HG03442 (cell line): ENCODE data around the gene HMGCLL1.

ENCODE experiments used
- ATAC-seq: cut with Tn5 transposase; IDR thresholded peaks from one replicate; pipeline ENCODE4 v1.9.1; 2021; ENCODE audit warnings: mild to moderate bottlenecking, moderate library complexity; ENCODE audit not compliant: unreplicated experiment

HMGCLL1 gene

GRCh38 chr6:55447891-55448290 lies 131.1 kb downstream of the HMGCLL1 start:
- no peak for ATAC-seq

GRCh38 chr6:55445648-55446204 lies 133.3 kb downstream of the HMGCLL1 start:
- no peak for ATAC-seq

GRCh38 chr6:55443238-55444134 lies 135.5 kb downstream of the HMGCLL1 start:
- ATAC-seq = no peak

- ATAC-seq = no peak
Measured at GRCh38 chr6:55438203-55438602, 140.8 kb downstream of the HMGCLL1 start.

GRCh38 chr6:55437141-55437540 lies 141.9 kb downstream of the HMGCLL1 start:
- no peak for ATAC-seq

- no peak for ATAC-seq
Measured at GRCh38 chr6:55433446-55434130, 145.4 kb downstream of the HMGCLL1 start.

DNA sequence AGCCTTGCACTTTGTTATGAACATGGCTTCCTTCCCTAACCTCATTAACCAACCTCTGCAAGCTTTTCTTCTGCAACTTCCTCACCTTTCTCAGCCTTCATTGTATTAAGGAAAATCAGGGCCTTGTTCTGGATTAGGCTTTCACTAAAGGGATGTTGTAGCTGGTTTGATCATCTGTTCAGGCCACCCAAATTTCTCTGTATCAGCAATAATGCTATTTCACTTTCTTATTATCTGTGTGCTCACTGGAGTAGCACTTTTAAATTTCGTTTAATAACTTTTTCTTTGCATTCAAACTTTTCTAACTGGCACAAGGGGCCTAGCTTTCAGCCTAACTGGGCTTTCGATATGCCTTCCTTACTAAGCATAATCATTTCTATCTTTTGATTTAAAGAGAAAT lies 155.1 kb downstream of the HMGCLL1 start:
- ATAC-seq = no peak

DNA sequence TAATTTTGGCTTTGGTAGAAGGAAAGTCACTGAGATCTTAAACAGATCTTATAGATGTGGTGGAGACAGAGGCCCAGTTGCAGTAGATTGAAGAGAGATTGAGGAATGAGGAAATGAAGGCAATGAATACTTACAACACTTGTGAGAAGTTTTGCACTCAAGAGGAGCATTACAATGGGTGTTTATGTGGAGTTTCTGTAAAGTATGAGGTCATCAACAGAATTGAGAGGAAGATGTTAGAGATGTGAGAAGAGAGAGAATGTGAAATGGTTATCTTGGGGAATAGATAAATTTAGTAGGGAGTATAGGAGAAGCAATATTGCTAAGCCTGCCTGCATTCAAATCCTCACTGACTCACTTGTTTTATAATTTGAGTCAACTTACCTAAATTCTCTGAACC lies 168.3 kb downstream of the HMGCLL1 start:
- no peak for ATAC-seq

DNA sequence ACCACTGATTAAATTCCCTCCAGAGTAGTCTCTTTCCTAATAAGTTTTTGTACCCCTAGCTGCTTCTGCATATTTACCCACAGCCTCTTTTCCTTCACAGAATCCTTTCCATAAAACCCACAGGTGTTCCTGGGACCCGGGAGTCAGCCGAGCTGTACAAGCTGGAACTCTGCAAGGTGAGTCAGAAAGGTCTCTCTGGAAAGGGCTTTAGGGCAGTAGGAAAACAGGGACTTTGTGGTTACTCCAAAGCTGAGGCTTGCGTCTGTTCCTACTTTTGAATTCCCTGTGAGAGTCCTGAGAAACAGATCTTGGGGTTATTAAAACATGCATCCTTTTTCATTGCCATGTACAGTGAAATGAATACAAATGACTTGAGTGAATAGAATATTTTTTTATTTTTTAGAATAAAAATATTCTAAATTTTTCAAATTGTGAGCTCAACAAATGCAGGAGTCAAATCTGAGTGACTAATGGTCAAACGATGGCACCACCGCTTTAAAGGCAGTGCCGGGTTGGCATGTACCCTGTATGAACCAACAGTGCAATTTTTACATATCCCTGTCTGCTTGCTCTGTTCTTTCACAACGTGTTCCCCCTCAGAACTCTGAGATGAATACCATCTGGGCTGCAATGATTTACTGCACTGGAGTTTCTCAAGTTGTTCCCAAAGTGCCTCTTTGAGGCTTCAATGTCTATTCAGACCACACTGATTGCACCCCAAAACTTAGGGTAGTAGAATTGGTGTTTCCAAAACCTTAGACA lies 173.3 kb downstream of the HMGCLL1 start:
- no peak for ATAC-seq

DNA sequence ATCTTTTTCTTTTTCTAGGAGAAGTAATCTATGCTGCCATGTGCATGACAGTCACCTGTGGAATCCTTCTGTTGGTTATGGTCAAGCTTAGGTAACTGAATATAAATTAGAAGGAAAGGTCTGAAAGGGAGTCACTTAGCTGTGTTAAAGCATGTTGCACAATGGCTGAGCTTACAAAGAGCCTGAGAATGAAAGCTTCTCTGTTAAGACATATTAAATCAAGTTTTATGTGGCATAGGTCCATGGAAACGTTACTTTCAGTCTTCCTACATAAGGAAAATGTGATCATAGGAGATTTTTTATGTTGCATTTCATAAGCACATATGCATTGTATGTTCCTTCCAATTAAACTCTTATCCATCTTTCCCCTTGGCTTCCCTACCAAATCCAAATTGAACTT lies 179.6 kb downstream of the HMGCLL1 start:
- no peak for ATAC-seq

- no peak for ATAC-seq
Measured at GRCh38 chr6:55397986-55398385, 181.0 kb downstream of the HMGCLL1 start.

- no peak for ATAC-seq
Measured at GRCh38 chr6:55395871-55396270, 183.1 kb downstream of the HMGCLL1 start.

DNA sequence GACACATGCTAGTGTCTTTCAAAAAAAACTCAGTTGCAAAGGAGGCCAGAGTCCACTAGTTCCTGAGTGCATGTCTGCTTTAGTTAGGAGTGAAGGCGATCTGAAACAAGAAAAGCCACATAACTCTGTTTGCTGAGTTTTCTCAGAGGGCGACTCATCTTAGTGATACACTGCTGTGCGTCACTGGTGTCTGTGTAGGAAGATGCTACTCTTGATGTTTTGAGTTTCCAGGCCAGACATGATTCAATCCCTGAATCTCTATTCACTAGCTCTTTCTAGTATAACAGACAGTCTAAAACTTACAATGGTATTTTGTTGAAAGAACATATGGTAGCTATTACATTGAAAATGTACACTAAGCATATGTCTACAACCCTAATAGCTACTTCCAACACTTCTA lies 190.8 kb downstream of the HMGCLL1 start:
- no peak for ATAC-seq
